Glomerular endothelial cell (primary cell): Measurements from ENCODE around the gene LPP. TPM values are rescaled to one million over a fixed set of nuclear protein-coding genes. Genes with fewer than 3 reads are reported as not detected.

Source experiments
- DNase-seq: peaks from one replicate; pipeline ENCODE4 v3.0.0-alpha.2; 2011; ENCODE audit warnings: low read depth, low spot score; ENCODE audit errors: extremely low read depth
- total RNA-seq: library from RNA; depleted of rRNA; stranded (reverse); fragments of >200 nt; gene quantifications from 2 replicates; pipeline ENCODE4 v1.2.3, GENCODE V29; 2015

LPP gene
- total RNA-seq, 1 donor from 2014 or later, result 132 TPM

DNA sequence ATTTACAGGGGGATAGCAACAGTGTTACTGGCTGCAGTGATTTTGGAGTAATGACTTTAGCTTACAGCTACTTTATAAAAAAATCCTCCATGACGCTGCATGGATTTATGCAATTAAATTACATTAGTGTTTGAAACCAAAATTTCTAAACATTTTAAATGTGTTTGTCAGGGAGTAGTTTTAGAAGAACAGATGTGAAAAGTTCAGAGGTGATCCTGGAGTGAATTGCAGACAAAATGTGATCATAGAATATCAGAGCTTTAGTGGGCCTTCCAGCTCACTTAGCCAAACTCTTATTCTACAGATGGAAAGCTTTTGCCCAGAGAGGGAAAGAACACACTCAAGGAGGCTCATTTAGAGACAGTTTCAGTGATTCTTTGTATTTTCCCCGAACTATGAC, 376.3 kb downstream of the LPP start:
- no peak for DNase-seq

- DNase-seq, result peak; percentile 94
These were observed 377.3 kb downstream of the LPP start for GRCh38 chr3:188531210-188531609.

DNA sequence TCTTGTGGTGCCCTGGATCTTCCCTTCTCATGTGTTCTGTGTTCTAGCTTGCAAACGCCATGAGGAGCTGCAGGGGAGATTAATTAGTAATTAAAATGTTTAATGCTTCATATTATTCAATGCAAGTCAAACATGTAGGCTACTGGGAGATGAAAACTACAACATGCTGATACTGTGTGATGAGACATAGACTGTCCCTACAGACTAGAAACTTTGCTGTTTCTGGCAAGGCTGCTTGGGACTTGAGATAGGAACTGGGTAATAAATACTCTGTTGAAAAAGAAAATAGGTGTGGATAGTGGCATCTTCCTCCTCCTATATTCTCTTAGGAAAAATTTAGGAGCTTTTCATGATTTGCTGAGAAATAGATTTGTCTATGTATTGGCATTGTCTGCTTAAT, 379.2 kb downstream of the LPP start:
- no peak for DNase-seq

- DNase-seq, result no peak
These were observed 379.8 kb downstream of the LPP start for GRCh38 chr3:188533612-188534357.

- no peak for DNase-seq
These were observed 380.7 kb downstream of the LPP start for GRCh38 chr3:188534633-188535032.

- DNase-seq, result no peak
These were observed 383.6 kb downstream of the LPP start for GRCh38 chr3:188537606-188538005.

DNA sequence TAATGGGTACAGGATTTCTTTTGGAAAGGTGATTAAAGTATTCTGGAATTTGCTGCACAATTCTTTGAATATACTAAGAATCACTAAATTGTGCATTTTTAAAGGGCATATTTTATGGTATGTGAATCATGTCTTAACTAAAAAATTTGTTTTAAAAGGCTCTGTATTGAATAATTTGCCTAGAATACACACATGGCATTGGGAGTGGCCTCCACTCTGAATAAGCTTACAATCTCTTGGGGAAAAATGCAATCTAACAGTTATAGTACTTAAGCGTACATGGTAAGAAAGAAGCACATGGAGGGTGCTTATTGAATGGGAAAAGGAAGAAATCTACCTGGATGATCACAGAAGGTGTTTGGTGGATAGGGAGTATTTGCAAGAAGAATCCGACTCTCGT, 385.1 kb downstream of the LPP start:
- DNase-seq, result no peak

DNA sequence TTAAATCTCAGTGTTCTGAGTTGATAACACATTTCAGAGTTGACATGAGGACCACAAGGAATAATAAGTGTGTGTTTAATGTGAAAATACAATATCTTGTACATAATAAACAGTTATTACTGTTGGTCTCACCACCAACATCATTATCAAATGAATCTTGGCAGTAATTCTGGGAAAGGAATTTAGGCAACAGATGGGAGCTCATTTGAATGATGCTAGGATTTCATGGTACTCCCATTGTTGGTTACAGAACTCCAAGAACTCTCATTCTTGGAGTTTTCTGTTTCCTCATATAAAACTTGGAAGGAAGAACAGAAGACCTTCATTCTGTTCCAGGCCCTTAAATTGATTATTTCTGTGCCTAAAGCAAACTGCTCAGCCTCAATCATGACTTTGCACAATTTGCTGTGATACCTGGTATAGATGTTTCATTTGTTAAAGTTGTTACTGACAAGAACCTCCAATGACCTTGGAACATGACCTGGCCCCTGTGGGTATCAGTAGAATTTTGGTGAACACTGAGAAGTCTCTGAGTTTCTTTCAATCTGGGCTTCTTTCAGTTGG, 385.8 kb downstream of the LPP start:
- no peak for DNase-seq

DNA sequence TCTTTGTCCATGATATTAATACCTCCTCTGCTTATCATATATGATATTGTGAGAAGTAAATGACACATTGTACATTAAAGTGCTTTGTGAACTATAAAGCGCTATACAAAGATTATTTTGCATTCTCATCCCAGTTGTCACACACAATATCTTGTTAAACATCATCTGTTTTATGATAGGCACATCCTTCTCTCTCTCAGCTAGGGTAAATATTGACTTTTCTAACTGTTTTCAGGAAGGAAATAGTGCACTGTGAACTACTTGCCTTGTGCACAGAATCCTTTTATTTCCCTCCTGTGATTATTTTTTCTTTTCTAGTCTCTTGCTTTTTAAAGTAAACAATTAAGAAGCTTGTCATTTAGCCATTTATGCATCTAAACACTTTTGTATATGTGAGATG, 388.2 kb downstream of the LPP start:
- DNase-seq, result no peak

GRCh38 chr3:188544012-188544411, 390.1 kb downstream of the LPP start:
- no peak for DNase-seq

DNA sequence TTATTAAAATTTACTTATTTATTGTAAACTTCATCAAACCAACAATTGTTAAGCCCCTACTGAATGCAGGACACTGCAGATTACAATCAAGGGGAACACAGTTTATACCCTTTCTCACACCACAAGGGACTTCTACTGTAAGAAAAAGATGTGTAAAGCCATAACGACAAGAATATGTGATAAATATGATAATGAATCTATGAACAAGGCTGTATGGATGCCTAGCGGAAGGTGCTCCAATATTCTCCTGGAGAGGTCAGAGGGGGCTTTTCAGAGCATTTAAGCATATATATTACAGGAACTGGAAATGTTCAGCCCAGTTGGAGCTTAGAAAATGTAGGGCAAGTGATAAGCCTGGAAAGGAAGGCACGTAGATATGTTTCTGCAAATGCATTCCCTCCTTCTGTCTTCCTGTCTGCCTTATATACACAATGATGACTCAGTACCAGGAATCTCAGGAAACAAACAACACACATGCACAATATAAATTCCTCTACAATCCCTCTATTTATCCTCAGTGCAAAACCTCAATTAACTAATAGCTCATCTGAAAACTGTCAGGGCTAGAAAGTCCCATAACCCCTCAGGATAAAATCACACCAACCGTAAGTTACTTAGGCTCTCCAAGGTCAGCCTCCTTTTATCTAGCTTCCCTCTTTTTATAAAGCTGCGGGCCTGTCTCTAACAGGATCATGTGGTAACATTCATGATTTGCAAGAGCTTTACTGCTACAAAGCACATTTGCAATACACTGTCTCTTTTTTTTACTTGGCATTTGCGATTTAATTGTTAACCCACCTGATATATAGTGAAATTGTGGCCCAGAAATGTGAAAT, 393.1 kb downstream of the LPP start:
- no peak for DNase-seq

- no peak for DNase-seq
These were observed 399.6 kb downstream of the LPP start for GRCh38 chr3:188553569-188553968.

DNA sequence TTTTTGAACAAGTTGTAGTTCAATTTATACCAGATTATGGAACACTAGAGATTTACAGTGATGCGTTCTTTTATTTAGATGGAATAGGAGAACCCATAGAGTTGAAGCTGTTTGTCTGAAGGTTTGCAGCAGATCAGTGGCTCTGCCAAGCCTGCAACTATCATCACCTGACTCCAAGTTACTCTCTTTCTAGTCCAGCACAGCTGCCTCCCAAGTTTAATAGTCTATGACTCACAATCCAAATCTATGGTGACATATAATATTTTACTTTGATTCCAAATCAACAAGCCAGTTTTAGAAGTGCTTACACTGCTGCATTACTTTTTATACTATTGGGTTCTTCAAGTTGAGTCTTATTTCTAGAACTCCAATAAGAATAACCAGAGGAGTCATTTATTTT, 400.4 kb downstream of the LPP start:
- no peak for DNase-seq

- DNase-seq, result no peak
These were observed 403.3 kb downstream of the LPP start for GRCh38 chr3:188557235-188557634.

DNA sequence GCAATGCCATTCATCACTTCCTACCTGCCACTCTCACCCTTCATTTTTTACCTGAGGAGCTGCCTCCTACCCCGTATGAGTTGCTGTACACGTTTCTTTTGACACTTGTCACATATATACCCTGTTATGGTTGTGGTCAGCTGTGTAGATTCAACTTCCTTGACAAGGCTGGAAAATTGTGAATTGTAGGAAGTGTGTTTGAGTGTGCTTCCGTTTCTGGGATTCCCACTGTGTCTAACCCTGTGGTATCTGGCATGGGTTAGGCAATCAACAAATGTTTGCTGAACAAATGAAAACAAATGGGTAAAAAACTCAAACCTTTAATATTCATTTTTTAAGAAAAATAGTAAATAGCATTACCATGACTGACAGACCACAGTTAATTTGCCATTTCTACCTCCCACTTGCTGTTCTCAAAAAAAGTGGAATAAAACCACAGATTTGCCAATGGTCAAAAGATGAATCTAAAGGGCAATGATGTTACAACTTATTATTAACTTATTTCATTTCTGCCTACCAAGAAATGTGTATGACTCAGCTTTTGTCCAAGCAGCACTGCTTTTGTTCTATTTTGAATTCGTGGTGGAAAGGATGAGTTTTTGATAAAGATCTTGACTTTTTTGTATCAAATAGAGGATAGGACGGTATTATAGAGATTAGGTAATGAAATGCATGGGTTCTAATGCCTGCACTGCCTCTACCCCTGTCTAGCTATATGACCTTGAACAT, 404.6 kb downstream of the LPP start:
- DNase-seq, result no peak

DNA sequence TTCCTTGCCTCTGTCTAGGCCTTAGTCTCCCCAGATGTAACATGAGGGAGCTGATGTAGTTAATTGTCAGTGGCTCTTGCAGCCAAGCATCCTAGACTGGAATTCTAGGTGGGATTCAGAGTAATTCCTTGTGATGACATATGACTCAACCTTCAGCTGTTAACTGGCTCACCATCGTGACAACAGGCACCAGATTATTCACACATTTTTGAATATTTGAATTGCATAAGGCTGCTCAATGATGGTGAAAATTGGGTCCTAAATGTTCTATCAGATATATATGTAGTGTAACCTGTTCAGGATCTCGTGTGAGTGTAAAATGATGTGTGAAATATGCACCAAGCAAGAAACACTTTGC, 405.1 kb downstream of the LPP start:
- DNase-seq, result no peak

GRCh38 chr3:188559856-188560255, 405.9 kb downstream of the LPP start:
- DNase-seq, result no peak

DNA sequence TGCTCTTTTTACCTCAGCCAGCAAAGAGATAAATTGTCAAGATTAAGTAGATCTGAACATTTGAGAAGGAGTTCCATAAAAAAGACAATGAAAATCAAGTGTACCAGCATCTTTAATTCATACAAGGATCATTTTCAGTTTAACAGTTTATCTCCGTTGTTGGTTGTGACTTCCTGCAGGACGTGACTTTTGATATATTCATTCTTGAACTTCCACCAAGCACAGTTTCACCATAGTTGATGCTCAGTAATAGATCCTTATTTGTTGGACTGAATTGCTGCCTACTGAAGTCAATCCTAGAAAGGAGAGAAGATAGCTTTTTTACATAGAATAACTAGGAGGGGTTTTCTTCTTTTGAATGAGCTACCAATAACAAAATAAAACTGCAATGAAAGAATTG, 408.2 kb downstream of the LPP start:
- no peak for DNase-seq

DNA sequence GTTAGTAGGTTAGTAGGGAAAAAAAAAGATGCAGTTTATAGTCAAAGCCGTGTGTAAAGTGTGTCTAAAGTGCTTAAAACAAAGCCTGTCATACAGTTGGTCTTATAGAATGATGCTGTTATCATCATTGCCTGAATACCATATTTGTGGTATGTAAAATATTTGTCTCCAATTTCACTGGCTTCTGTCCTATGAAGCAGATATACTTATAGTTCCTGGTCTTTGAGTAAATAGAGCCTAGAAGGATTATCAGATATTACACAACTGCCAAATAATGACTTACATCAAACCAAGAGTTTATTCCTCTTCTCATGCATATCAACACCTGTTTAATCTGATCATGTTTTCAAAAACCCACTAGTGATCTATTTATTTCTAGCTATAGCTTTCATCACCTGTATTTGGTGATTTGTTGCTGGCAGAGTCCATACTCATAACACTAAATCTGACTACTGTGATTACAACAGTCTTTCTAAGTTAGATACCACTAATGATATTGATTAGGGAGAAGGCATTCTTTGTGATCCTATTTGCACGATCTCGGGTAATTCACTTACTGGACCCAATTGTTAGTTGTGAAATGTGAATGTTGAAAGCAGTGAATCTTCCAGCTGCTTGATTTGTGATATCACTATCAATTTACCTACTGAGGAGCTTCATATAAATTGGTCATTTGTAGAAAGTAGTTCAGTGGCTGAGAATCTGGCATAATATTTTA, 413.7 kb downstream of the LPP start:
- no peak for DNase-seq

- DNase-seq, result no peak
These were observed 414.8 kb downstream of the LPP start for GRCh38 chr3:188568736-188569135.
